GM18517 (cell line): ENCODE data around the gene STXBP6.
A peak's percentile ranks its signal among the peaks of the same experiment; 100 is the strongest.

Source experiments
- ATAC-seq: cut with Tn5 transposase; IDR thresholded peaks from one replicate; pipeline ENCODE4 v1.9.1; 2021; ENCODE audit warnings: mild to moderate bottlenecking, moderate library complexity; ENCODE audit not compliant: unreplicated experiment

STXBP6 gene

DNA sequence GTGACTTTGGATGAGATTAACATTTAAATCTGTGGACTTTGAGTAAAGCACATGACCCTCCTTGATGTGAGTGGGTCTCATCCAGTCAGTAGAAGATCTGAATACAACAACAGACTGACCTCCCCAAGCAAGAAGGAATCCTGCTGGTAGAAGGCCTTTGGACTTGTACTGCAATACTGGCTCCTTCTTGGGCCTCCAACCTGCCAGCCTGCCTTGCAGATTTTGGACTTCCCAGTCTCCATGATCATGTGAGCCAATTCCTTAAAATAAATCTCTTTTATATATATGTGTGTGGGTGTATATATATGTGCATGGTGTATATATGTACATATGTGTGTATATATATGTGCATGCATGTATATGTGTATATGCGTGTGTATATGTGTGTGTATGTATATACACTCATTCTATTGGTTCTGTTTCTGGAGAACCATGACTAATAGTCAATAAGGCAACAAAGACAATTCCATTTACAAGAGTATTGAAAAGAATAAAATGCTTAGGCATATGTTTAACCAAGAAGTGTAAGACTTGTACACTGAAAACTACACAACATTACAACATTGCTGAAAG lies 183.8 kb downstream of the STXBP6 start:
- ATAC-seq, result no peak

GRCh38 chr14:24863968-24864684 lies 185.8 kb downstream of the STXBP6 start:
- no peak for ATAC-seq

- ATAC-seq, result no peak
These were observed 188.8 kb downstream of the STXBP6 start for GRCh38 chr14:24861083-24861630.

DNA sequence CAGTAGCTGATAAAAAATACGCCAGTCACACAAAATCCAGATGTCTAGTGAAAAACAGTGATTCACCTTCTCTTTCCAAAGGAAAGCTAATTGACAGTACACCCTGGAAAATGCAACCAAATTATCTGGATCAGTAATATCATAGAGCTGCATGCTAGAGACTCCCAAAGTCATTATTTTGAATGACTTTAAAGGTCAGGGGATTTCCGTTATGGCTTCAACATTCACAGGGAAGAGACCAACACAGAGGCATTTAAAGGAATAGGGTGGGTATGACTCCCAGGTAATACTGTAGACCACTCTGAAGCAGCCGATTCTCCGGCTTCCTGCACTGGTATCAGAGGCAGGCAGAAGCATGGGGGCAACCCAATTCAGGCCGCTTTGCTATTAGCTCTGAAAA lies 190.4 kb downstream of the STXBP6 start:
- ATAC-seq, result no peak

GRCh38 chr14:24858684-24859083 lies 191.3 kb downstream of the STXBP6 start:
- no peak for ATAC-seq

DNA sequence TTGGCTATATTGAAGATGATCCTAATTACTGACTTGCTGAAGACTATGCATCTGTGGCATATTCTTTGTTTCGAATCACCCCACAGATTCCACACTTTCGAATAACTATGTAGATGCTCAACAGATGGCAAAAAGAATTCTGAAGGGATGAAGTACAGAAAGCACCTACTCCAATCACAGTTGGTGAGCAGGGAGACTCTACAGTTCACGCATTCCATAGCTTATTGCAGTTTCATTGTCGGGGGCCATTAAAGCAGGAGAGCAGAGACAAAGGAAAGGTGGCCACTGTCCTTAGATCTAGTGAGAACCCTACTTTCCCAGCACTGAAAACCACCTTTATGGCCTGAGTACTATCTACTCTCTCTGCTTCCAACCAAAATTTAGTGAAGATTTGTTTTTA lies 191.9 kb downstream of the STXBP6 start:
- no peak for ATAC-seq

- no peak for ATAC-seq
These were observed 192.7 kb downstream of the STXBP6 start for GRCh38 chr14:24857277-24857676.

GRCh38 chr14:24853446-24853845 lies 196.5 kb downstream of the STXBP6 start:
- ATAC-seq, result no peak

- ATAC-seq, result no peak
These were observed 197.5 kb downstream of the STXBP6 start for GRCh38 chr14:24852312-24853060.

DNA sequence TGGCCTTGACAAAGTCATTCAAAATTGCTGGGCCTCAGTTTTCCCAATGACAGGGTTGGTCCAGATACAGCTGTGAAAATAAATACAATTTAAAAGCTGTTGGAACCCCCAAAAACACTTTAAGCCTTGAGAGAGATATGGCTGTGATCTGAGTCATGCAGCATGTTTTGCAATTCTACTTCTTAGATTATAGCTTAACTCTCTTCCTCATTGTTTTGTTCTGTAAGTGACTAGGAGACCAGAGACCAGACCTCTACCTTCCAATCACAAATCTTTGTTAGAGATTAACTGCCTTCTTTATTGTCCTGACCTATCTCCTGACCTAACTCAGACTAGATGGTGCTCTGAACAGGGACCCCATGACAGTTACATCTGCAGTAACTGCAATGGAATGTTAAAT lies 198.1 kb downstream of the STXBP6 start:
- ATAC-seq, result no peak

- ATAC-seq, result no peak
These were observed 198.5 kb downstream of the STXBP6 start for GRCh38 chr14:24851406-24851805.

DNA sequence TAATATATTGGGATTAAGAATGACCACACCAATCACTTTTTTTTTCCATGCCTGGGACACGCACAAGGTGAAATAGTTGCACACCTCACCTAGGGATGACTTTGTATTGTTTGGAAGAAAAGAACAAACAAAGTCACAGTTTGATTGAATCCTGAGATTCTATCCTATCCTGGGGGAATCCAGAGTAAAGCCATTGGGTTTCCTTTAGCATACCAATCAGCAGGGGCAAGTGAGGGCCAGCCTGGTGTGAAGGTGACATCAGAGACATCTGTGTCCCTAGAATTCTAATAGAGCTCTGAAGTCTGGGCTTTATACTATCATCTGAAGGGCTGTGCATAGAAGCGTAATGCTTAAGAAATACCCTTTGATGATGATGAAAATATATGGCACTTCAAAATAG lies 199.9 kb downstream of the STXBP6 start:
- ATAC-seq, result no peak

GRCh38 chr14:24849471-24849870 lies 200.5 kb downstream of the STXBP6 start:
- ATAC-seq, result no peak

DNA sequence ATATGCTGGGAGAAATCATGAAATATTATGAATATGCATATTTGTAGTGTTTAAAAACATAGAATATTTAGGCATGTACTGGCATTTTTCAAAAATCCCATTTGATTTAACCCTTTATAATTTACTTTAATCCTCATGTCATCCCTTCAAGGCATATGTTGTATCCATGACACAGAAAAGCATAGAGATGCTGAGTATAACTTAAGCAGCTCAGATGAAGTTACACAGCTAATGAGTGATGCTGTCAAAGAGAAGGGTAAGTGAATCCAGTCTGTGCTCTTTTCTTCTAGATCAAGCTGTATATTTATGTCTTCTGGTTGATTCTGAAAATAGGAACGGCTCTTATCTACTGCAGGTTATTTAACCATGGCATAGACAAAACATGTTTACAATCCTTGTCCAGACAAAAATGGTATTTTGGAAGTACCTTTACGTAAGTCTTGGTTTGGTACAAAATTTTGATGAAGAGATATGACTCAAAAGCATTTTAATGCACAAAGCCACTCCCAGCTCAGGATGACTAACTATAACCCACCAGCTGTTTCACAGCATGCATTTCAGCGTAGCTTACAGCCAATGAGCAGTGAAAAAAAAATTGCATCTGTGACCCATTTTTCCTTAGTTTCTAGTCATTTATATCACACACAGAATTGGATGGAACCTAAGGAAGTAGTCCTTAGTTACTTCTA lies 201.7 kb downstream of the STXBP6 start:
- no peak for ATAC-seq

- no peak for ATAC-seq
These were observed 202.3 kb downstream of the STXBP6 start for GRCh38 chr14:24847568-24848095.

GRCh38 chr14:24846261-24846660 lies 203.7 kb downstream of the STXBP6 start:
- no peak for ATAC-seq

DNA sequence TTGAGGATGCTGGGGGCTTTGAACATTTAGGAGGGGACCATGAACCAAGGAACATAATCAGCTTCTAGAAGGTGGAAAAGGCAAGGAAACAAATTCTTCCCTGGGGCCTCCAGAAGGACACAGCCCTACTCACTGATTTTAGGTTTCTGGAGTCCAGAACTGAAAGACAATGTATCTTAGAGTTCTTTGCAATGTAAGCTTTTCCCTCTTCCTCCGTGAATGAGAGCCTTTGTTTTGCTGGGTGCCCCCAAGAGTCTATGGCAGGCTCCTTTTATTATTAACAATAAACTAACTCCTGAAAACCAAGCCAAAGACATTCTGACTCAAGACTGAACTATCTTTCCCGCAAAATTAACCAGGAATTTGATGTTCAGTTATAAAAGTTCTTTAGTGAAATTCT lies 204.1 kb downstream of the STXBP6 start:
- ATAC-seq, result no peak

GRCh38 chr14:24844011-24844410 lies 205.9 kb downstream of the STXBP6 start:
- no peak for ATAC-seq

- peak; percentile 93 for ATAC-seq
These were observed 206.5 kb downstream of the STXBP6 start for GRCh38 chr14:24843494-24843893.

GRCh38 chr14:24840204-24840893 lies 209.6 kb downstream of the STXBP6 start:
- ATAC-seq, result no peak
